Measurements from ENCODE around the gene DISC1. TPM values are rescaled to one million over a fixed set of nuclear protein-coding genes. Genes with fewer than 3 reads are reported as not detected.

The DISC1 gene
- total RNA-seq, 3 donors from 2014 or later: 0.50 to 1.1 (median 0.57) TPM

DNA sequence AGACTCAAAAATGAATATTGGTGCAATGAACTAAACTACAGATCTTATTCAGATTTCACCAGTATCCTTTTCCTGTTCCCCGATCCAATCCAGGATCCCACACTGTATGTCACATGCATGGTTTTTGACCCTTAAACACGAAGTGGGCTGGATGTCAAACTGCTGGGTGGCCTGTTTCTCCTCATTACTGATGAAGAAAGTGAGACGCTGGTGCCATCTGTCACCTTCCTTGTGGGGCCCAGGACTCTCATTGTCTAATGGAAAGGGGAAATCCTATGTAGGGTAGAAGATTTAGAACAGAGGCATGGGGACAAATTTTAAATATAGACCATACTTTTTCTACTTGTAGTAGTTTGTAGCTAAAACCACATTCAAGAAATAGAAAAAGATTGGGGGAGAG, 56.2 kb downstream of the DISC1 start:
- DNase-seq (no peak), ATAC-seq (no peak)
- Mint-ChIP-seq H3K9me3 (peaks cover 7% of the 10 kb centered on the region), H3K36me3 (ENCODE audit: insufficient read depth) (peaks cover 17% of the 10 kb centered on the region), H3K27me3 (ENCODE audit: low read depth) (no peaks in the 10 kb centered on the region), H3K4me1 (ENCODE audit: low read depth) (peaks cover 1% of the 10 kb centered on the region), H3K4me3 (no peak overlapping the region)

DNA sequence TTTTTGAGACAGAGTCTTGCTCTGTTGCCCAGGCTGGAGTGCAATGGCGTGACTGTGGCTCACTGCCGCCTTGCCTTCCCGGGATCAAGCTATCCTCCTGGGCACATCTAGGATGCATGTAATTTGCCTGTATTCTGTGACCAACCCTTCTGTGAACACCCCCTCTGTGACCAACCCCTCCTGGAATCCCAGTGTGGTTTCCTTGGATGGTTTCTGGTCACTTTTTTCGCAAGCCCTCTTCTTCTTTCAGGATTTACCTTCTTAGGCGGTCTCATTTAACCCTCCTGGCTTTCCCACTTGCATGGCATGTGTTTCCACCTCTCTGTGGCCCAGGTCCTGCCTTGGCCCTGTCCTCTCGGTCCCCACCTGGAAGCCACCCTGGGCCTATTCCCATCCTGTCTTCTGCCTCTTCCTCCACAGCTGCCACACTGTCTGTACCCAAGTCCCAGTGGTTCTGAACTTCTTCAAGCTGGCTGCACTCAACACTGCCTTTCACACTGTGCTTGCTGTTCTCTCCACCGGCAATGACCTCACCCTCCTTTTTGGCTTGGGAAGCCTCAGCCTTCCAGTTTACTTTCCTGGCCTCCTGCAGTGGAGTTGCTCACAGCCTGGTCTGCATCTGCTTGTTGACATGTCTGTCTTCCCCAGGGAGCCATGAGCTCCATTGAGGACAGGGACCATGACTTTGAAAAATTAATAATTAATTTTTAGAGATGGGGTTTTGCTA, 57.0 kb downstream of the DISC1 start:
- peaks cover 16% of the 10 kb centered on the region for H3K36me3 Mint-ChIP-seq (ENCODE audit: insufficient read depth)
- no peaks in the 10 kb centered on the region for H3K27me3 Mint-ChIP-seq (ENCODE audit: low read depth)
- DNase-seq: no peak
- no peak for ATAC-seq
- peaks cover 1% of the 10 kb centered on the region for H3K4me1 Mint-ChIP-seq (ENCODE audit: low read depth)
- H3K9me3 Mint-ChIP-seq: peaks cover 7% of the 10 kb centered on the region
- no peak overlapping the region for H3K4me3 Mint-ChIP-seq

DNA sequence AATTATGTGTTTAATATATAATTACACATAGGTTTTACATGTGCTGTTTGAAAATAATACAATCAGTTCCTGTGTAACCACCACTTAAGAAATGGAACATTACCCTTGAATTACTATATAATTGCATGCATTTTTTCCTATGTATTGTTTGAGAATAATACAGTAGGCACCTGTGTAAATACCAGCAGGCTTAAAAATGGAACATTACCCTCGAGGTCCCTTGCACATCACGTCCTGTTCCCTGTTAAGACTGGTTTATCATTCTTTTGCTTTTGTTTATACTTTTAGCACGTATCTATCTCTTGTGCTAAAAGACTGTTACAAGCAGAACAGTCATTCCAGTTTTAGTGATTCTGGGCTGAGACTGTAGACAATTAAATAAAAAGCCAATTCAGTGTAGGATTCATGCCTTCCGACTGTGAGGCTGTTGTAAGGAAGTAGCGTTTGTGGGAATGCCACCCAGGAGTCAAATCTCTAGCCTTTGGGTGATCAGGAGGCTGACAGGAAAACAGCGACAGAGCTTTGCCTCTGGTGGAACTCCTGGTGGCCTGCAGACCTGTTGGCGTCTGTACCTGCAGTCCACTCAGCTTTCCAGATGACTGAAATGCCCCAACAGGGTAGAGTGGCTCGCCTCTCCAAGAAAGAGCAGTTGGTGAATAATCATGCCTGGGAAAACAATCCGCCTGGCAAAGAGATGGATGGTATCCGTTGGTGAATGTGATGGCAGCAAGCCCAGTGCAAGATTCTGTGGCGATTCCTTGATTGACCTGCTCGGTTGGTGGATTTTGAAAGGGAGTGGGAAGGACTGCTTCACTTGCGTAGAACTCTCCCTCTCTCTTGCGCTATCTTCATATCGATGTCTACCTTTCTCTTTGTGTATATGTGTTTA, 58.0 kb downstream of the DISC1 start:
- no peak for ATAC-seq
- Mint-ChIP-seq H3K4me1 (ENCODE audit: low read depth) (peaks cover 2% of the 10 kb centered on the region), H3K4me3 (no peak overlapping the region)

DNA sequence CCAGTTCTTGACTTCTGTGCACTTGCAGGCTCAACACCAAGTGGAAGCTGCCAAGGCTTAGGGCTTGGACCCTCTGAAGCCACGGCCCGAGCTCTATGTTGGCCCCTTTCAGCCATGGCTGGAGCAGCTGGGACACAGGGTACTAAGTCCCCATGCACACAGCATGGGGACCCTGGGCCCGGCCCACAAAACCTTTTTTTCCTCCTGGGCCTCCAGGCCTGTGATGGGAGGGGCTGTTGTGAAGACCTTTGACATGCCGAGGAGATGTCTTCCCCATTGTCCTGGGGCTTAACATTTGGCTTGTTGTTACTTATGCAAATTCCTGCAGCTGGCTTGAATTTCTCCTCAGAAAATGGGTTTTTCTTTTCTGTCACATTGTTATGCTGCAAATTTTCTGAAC, 59.8 kb downstream of the DISC1 start:
- no peak for DNase-seq
- ATAC-seq: no peak
- no peaks in the 10 kb centered on the region for H3K27me3 Mint-ChIP-seq (ENCODE audit: low read depth)
- H3K4me3 Mint-ChIP-seq: no peak overlapping the region
- H3K4me1 Mint-ChIP-seq (ENCODE audit: low read depth): peaks cover 5% of the 10 kb centered on the region
- H3K9me3 Mint-ChIP-seq: peaks cover 7% of the 10 kb centered on the region
- H3K36me3 Mint-ChIP-seq (ENCODE audit: insufficient read depth): peaks cover 14% of the 10 kb centered on the region

More for the DNA sequence above, 58.0 kb downstream of the DISC1 start:
- DNase-seq: no peak
- H3K36me3 Mint-ChIP-seq (ENCODE audit: insufficient read depth): peaks cover 14% of the 10 kb centered on the region
- peaks cover 7% of the 10 kb centered on the region for H3K9me3 Mint-ChIP-seq
- H3K27me3 Mint-ChIP-seq (ENCODE audit: low read depth): no peaks in the 10 kb centered on the region

DNA sequence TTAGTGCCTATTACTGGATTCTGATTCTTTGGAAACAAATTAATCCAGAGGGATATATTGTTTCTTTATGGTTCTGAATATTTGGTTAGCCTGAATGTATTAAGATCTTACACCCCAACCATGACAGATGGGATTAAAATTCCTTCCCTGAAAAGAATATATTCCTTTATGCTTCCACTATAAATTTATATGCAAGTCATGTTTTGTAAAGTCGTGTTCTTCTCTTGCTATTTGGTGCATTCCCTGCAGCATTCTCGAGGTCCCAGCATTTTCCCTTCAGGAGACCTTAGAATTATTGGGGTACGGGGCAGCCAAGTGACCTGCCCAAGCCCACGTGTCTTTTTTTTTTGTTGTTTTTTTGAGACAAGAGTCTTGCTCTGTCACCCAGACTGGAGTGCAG, 62.4 kb downstream of the DISC1 start:
- no peak overlapping the region for H3K4me3 Mint-ChIP-seq
- H3K4me1 Mint-ChIP-seq (ENCODE audit: low read depth): peaks cover 5% of the 10 kb centered on the region
- ATAC-seq (no peak), DNase-seq (no peak)
- H3K9me3 Mint-ChIP-seq: peaks cover 7% of the 10 kb centered on the region
- peaks cover 9% of the 10 kb centered on the region for H3K36me3 Mint-ChIP-seq (ENCODE audit: insufficient read depth)
- no peaks in the 10 kb centered on the region for H3K27me3 Mint-ChIP-seq (ENCODE audit: low read depth)

DNA sequence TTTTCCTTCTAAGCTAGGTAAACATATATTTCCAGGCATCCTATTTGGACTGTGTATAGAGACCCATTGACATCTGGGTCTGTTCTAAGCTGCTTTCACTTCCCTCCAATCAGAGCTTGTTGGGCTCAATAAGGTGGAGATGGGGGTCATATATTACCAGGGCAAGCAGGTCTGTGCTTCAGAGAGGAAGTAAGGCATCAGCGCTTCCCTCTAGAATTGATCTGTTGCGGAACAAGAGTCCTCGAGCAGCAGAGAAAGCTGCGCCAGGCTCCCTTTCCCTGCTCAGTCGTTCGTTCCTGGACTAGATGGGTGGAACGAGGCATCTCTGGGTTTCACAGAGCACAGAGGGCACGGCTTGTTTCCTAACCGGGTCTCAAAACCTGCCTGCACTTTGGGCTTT, 63.5 kb downstream of the DISC1 start:
- peaks cover 7% of the 10 kb centered on the region for H3K9me3 Mint-ChIP-seq
- H3K4me3 Mint-ChIP-seq: no peak overlapping the region
- no peak for ATAC-seq
- H3K4me1 Mint-ChIP-seq (ENCODE audit: low read depth): peaks cover 5% of the 10 kb centered on the region
- DNase-seq: no peak
- peaks cover 14% of the 10 kb centered on the region for H3K36me3 Mint-ChIP-seq (ENCODE audit: insufficient read depth)
- no peaks in the 10 kb centered on the region for H3K27me3 Mint-ChIP-seq (ENCODE audit: low read depth)

DNA sequence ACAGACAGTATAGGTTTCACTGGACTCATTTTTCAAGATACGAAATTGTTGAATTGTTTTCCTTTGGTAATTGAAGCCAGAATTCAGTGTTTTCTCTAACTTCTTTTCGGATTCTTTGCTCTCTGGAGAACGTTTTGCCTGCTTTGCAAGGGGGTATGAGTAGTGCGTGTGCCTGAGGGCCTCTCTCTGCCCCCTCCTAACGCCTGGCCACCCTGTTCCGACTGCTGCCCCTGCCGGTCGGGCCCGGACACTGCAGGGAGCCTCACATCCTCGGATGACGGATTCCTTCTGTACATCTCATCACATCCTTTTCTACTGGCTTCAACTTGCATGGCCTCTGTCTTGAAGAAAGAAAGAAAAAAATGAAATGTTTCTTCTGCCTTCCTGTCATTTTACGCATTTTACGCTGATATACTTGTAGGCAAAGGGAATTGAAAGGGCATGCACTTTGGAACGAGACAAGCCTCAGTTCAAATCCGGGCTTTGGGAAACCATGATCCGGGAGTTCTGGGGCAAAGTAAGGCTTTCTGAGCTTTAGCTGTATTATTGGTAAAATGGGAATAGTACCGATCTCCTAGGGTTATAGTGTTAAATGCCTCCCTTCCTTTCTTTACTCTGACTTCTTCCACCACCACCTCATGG, 65.1 kb downstream of the DISC1 start:
- H3K9me3 Mint-ChIP-seq: peaks cover 5% of the 10 kb centered on the region
- H3K4me1 Mint-ChIP-seq (ENCODE audit: low read depth): peaks cover 5% of the 10 kb centered on the region
- no peak overlapping the region for H3K4me3 Mint-ChIP-seq
- ATAC-seq (no peak), DNase-seq (no peak)
- H3K27me3 Mint-ChIP-seq (ENCODE audit: low read depth): no peaks in the 10 kb centered on the region
- H3K36me3 Mint-ChIP-seq (ENCODE audit: insufficient read depth): peaks cover 26% of the 10 kb centered on the region

DNA sequence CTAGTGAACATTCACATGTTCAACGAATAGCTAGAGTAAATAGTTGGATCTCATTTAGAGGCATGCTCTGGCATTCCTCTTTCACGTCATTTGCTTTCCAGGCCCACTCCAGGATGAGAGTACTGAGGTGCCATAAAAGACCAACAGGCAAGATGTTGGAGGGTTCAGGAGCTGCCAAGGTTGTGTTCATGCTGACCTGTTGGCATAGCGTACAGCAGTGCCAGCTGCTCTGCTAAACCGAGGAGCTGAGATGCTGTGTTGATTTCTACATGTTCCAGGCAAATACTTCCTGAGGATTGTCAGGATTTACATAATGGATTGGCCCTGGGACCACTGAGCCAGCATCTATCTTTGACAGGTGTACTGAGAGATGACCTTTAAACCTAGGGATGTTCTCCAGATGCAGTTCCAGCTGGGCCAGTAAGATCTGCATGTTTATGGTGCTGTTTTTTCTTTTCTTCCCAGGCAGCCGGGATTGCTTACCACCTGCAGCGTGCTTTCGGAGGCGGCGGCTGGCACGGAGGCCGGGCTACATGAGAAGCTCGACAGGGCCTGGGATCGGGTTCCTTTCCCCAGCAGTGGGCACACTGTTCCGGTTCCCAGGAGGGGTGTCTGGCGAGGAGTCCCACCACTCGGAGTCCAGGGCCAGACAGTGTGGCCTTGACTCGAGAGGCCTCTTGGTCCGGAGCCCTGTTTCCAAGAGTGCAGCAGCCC, 66.9 kb downstream of the DISC1 start:
- peaks cover 5% of the 10 kb centered on the region for H3K4me1 Mint-ChIP-seq (ENCODE audit: low read depth)

DNA sequence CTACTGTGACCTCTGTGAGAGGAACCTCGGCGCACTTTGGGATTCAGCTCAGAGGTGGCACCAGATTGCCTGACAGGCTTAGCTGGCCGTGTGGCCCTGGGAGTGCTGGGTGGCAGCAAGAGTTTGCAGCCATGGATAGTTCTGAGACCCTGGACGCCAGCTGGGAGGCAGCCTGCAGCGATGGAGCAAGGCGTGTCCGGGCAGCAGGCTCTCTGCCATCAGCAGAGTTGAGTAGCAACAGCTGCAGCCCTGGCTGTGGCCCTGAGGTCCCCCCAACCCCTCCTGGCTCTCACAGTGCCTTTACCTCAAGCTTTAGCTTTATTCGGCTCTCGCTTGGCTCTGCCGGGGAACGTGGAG, 67.5 kb downstream of the DISC1 start:
- H3K4me3 Mint-ChIP-seq: no peak overlapping the region
- H3K4me1 Mint-ChIP-seq (ENCODE audit: low read depth): peaks cover 5% of the 10 kb centered on the region
- no peaks in the 10 kb centered on the region for H3K27me3 Mint-ChIP-seq (ENCODE audit: low read depth)
- ATAC-seq (no peak), DNase-seq (no peak)
- H3K9me3 Mint-ChIP-seq: no peaks in the 10 kb centered on the region
- peaks cover 26% of the 10 kb centered on the region for H3K36me3 Mint-ChIP-seq (ENCODE audit: insufficient read depth)

More for the DNA sequence above, 66.9 kb downstream of the DISC1 start:
- ATAC-seq: no peak
- H3K27me3 Mint-ChIP-seq (ENCODE audit: low read depth): no peaks in the 10 kb centered on the region
- DNase-seq: no peak
- H3K36me3 Mint-ChIP-seq (ENCODE audit: insufficient read depth): peaks cover 26% of the 10 kb centered on the region
- H3K4me3 Mint-ChIP-seq: no peak overlapping the region
- H3K9me3 Mint-ChIP-seq: no peaks in the 10 kb centered on the region

DNA sequence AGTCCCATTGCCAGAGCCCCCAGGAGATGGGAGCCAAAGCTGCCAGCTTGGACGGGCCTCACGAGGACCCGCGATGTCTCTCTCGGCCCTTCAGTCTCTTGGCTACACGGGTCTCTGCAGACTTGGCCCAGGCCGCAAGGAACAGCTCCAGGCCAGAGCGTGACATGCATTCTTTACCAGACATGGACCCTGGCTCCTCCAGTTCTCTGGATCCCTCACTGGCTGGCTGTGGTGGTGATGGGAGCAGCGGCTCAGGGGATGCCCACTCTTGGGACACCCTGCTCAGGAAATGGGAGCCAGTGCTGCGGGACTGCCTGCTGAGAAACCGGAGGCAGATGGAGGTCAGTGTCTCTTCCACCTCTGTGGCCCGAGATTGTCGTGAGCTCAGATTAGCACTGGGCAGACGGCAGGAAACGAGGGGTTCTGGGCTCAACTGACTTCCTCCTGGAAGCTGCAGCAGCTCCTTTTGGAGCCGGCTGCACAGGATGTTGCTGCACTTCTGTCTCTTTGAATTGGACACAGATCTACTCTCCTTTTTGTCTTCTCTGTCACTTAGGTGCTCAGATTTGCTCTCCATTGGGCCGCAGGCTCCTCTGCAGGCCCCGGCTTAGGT, 68.0 kb downstream of the DISC1 start:
- H3K4me3 Mint-ChIP-seq: no peak overlapping the region
- DNase-seq: no peak
- peaks cover 8% of the 10 kb centered on the region for H3K4me1 Mint-ChIP-seq (ENCODE audit: low read depth)
- no peaks in the 10 kb centered on the region for H3K9me3 Mint-ChIP-seq
- no peaks in the 10 kb centered on the region for H3K27me3 Mint-ChIP-seq (ENCODE audit: low read depth)
- peaks cover 29% of the 10 kb centered on the region for H3K36me3 Mint-ChIP-seq (ENCODE audit: insufficient read depth)
- no peak for ATAC-seq

DNA sequence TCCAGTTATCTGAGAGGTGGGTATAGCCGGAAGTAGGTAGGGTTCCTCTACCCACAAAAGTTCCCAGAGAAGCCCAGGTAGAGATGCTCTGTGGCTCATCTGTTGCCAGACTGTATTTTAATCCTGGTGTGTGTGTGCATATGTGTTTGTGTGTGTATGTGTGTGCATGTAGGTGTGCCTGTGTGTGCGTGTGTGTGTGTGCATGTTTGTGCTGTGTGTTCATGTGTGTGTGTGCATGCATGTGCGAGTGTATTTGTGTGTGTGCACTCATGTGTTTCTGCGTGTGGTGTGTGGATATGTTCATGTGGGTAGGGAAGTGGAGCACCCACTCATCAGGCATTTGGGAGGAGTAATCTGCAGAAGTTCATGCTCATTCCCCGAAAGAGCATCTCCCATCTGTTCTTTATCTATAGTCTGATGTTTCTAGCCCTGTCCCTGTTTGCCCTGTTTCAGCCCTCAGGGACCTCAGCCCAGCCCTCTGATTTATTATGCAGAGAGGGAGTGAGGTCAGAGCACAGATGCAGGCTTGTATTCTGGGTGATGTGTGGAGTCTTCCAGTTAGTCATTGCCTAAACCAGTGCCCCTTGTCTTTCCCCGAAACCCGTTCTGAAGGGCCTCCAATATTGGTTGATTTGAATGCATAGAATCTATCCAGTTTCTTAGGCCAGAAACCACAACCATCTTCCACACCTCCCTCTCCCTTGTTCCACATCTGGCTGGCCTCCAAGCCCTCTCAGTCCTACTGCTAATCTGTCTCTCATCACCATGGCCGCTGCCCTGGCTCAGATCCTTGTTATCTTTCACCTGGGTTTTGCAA, 69.1 kb downstream of the DISC1 start:
- Mint-ChIP-seq H3K9me3 (no peaks in the 10 kb centered on the region), H3K36me3 (ENCODE audit: insufficient read depth) (peaks cover 39% of the 10 kb centered on the region), H3K4me1 (ENCODE audit: low read depth) (peaks cover 8% of the 10 kb centered on the region), H3K27me3 (ENCODE audit: low read depth) (no peaks in the 10 kb centered on the region), H3K4me3 (no peak overlapping the region)
- ATAC-seq (no peak), DNase-seq (no peak)

DNA sequence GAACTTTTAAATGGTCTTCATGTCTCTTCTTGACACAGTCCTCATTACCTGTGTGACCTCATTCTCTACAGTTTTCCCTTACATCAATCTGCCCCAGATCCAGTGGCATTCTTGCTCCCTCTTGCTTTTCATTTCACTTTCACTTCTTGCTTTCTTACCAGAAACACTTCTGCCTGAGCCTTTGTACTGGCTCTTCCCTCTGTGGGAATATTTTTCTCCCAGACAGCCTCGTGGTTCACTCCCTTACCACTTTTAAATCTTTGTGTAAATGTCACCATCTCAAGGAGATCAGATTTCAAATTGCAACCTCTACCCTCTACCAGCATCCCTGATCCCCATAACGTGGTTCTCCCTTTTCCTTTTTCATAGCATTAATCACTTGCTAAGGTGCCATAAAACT, 73.2 kb downstream of the DISC1 start:
- no peak for DNase-seq
- Mint-ChIP-seq H3K9me3 (peaks cover 3% of the 10 kb centered on the region), H3K4me3 (no peak overlapping the region), H3K4me1 (ENCODE audit: low read depth) (peaks cover 8% of the 10 kb centered on the region), H3K27me3 (ENCODE audit: low read depth) (no peaks in the 10 kb centered on the region), H3K36me3 (ENCODE audit: insufficient read depth) (peaks cover 54% of the 10 kb centered on the region)
- ATAC-seq: no peak

DNA sequence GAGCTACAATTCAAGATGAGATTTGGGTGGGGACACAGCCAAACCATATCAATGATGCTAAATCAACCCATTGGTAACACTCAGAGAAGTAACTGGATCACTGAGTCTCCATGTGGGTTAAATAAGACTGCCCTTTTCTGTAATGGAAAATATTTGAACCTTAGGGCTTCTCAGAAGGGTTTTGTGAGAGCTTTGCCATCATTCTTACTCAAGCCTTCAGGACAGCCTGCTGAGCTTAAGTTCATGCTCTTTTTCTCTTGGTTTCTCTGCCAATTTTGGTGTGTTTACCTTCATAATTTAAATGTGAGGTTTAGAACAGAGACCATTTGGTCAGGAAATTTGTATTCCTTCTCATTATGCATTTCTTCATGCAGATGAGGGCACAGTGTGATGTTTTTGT, 74.7 kb downstream of the DISC1 start:
- no peak for ATAC-seq
- Mint-ChIP-seq H3K27me3 (ENCODE audit: low read depth) (no peaks in the 10 kb centered on the region), H3K4me3 (no peak overlapping the region), H3K4me1 (ENCODE audit: low read depth) (peaks cover 8% of the 10 kb centered on the region), H3K36me3 (ENCODE audit: insufficient read depth) (peaks cover 45% of the 10 kb centered on the region), H3K9me3 (peaks cover 3% of the 10 kb centered on the region)
- no peak for DNase-seq

All from activated T-cell treated with anti-CD3 and anti-CD28 coated beads, Interleukin-2, amount 50 U/mL, for 4 hours (primary cell).